Activated CD8-positive, alpha-beta memory T cell treated with anti-CD3 and anti-CD28 coated beads for 4 hours (primary cell): ENCODE measurements around the gene NDUFC2.
"Not testable (repeated sequence)": the region's sequence is repeated elsewhere in the genome, so short reads cannot be mapped to it uniquely, and the experiment has no call there.

ENCODE experiments used
- DNase-seq, 2 donors: peaks; one replicate each; pipeline ENCODE4 v3.0.0-alpha.2; 2020; ENCODE audit warnings: low read depth in 2 of 2

Gene NDUFC2

DNA sequence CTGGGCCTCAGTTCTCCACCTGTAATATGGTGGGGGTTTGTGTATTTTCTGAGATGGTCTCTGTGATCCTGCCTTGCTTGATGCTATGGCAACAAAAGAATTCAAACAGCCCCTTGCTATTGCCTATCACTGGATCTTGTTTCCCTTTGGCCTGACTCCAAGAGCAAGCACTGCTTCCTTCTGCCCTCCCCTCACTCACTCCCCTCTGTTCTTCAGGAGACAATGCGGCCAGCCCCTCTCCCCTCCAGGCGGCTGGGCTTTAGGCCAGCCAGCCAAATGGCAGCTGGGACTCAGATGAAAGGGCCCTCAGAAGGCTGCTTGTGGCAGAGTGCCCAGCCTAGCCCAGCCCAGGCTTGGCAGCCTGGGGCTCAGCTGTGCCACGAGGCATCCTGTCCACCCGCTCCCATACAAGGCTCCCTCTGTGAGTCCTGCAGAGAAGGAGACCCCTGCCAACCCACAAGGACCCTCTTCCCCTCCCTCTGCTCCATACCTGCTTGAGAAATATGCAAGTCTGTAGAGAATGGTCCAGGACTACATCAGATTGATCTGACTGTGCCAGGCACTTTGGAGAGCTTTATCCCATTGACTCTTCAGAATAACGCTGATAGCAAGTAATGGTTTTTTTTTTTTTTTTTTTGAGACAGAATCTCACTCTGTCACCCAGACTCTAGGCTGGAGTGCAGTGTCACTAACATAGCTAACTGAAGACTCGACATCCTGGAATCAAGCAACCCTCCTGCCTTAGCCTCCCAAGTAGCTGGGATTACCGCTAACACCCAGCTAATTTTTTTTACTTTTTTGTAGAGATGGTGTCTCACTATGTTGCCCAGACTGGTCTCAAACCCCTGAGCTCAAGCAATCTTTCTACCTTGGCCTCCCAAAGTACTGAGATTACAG lies 49.0 kb downstream of the NDUFC2 start:
- DNase-seq = no peak

GRCh38 chr11:78028423-78028822 lies 51.2 kb downstream of the NDUFC2 start:
- not testable (repeated sequence) for DNase-seq

GRCh38 chr11:78027759-78028158 lies 51.9 kb downstream of the NDUFC2 start:
- DNase-seq = no peak

DNA sequence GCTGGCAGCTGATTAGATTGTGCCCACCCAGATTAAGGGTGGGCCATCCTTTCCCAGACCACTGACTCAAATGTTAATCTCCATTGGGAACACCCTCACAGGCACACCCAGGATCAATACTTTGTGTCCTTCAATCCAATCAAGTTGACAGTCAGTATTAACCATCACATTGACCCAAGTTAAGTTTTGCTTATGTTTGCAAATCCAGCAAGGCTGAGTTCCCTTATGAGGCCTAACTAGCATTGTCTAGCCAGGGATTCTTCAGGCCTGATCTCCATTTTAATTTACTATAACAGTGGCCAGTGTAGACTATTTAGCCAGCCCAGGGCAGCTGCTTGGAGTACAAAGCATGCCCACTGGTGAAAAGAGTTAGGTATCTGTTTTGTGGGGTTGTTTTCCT lies 54.3 kb downstream of the NDUFC2 start:
- no peak for DNase-seq

- no peak for DNase-seq
Measured at GRCh38 chr11:78023426-78023825, 56.2 kb downstream of the NDUFC2 start.

DNA sequence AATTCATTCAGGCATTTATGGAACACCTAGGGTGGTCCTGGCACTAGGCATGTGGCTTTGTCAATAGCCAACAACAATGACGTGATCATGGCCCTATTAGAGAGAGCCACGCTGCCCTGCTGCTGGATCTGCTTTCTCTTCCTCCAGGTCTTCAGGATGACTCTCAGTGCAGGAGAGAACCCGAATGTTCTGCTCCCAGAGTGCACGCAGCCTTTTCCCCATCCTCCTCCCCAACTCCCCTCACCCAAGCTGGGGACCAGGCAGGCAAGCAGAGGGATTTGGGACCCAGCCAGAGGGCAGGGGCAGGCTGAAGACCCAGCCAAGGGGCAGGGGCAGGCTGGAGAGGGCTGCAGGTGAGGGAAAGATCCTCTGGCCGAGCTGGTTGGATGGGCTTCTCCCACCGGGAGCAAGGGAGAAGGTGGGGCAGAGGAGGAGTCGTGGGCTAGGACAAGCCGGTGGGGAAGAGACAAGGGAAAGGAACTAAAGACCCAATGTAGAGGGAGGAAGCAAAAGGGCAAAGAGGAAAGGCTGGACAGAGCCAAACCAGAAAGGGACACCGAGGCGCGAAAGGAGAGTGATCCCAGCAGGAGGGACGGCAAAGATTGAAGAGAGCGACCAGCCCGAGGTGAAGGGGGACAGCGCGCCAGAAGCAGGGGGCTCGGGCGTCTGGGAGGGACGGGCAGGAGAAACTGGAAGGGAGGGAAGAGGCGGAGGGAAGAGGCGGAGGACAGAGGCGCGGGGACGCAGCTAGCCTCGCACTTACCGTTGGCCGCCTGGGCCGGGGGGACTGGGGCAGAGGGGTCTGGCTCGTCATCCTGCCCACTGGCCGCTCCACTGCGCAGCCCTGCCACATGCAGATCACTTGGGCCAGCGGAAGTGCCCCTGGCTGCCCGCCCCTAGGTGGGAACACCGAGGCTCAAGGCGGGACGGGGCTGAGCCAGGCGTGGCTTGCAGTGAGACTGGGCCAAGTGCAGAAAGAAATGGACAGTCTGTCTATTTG lies 57.0 kb downstream of the NDUFC2 start, which contains the start of gene KCTD14:
Gene KCTD14, minus strand, starts transcription at position 880 of the 1,000 bp plus-strand sequence. Its CDS starts 27 bp downstream, at position 853.
- no peak for DNase-seq

- DNase-seq = no peak
Measured at GRCh38 chr11:78021611-78022010, 58.1 kb downstream of the NDUFC2 start.

DNA sequence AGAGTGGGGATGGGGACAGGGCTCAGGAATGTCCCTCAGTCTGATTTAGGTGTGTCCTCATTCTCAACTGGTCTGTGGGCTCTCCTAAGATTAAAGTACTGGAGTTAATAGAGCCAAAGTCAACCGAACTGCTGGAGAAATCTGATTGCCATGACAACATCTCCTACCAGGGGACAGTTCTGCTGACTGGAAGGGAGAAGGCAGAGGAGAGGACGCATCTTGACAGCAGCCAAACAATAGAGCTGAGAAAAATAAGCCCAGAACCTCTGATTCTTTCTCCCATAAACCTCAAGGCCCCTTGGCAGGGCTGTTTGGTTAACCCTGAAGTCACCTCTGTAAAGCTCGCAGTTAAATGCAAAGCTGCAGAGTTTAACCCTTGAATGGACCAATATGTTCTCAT lies 59.4 kb downstream of the NDUFC2 start:
- no peak for DNase-seq

DNA sequence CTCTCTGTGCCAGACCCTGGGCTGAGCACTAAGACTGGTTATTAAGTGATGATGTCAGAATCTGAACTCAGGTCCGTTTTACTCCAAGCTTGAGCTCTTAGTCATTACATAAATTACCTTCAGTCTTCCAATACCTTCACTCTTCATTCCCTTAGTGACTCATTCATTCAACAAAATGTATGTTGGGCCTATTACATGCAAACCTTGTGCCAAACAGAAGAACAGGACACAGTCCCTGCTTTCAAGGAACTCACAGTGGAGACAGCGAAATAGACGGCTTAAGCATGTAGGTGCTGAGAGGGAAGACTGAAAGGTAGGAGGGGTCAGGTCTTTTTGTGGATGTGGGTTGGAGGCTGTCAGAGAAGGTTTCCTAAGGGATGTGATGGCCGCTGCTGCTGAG lies 59.9 kb downstream of the NDUFC2 start:
- DNase-seq = no peak
